NCI-H1105 treated with DMSO at 0.1 percent for 48 hours (cell line): ENCODE measurements around the gene ATXN2.
"Not testable (repeated sequence)": the region's sequence is repeated elsewhere in the genome, so short reads cannot be mapped to it uniquely, and the experiment has no call there.

Experiments used
- DNase-seq: peaks from one replicate; lab custom pipeline; 2025; lab: John Stamatoyannopoulos, UW

Gene ATXN2

GRCh38 chr12:111570084-111570961 lies 28.8 kb downstream of the ATXN2 start:
- no peak for DNase-seq

- no peak for DNase-seq
Observed at GRCh38 chr12:111569363-111570083, 29.6 kb downstream of the ATXN2 start.

GRCh38 chr12:111560844-111561243 lies 38.3 kb downstream of the ATXN2 start:
- not testable (repeated sequence) for DNase-seq

GRCh38 chr12:111558107-111558376 lies 41.1 kb downstream of the ATXN2 start:
- DNase-seq = no peak

- no peak for DNase-seq
Observed at GRCh38 chr12:111557271-111558106, 41.6 kb downstream of the ATXN2 start.

- no peak for DNase-seq
Observed at GRCh38 chr12:111556676-111557075, 42.4 kb downstream of the ATXN2 start.

GRCh38 chr12:111555313-111555712 lies 43.8 kb downstream of the ATXN2 start:
- not testable (repeated sequence) for DNase-seq

- no peak for DNase-seq
Observed at GRCh38 chr12:111546758-111547383, 52.2 kb downstream of the ATXN2 start.

GRCh38 chr12:111546171-111546570 lies 52.9 kb downstream of the ATXN2 start:
- DNase-seq = no peak

GRCh38 chr12:111544032-111544431 lies 55.1 kb downstream of the ATXN2 start:
- DNase-seq = no peak

- DNase-seq = no peak
Observed at GRCh38 chr12:111532751-111533150, 66.4 kb downstream of the ATXN2 start.

- peak; percentile 43 for DNase-seq
Observed at GRCh38 chr12:111529424-111530368, 69.4 kb downstream of the ATXN2 start.

GRCh38 chr12:111523587-111524167 lies 75.4 kb downstream of the ATXN2 start:
- DNase-seq = no peak

- DNase-seq = no peak
Observed at GRCh38 chr12:111521801-111522200, 77.3 kb downstream of the ATXN2 start.

- no peak for DNase-seq
Observed at GRCh38 chr12:111519937-111520336, 79.2 kb downstream of the ATXN2 start.

- DNase-seq = no peak
Observed at GRCh38 chr12:111519083-111519482, 80.0 kb downstream of the ATXN2 start.

- DNase-seq = not testable (repeated sequence)
Observed at GRCh38 chr12:111507719-111508118, 91.4 kb downstream of the ATXN2 start.

- not testable (repeated sequence) for DNase-seq
Observed at GRCh38 chr12:111507258-111507657, 91.9 kb downstream of the ATXN2 start.

GRCh38 chr12:111506260-111506659 lies 92.9 kb downstream of the ATXN2 start:
- no peak for DNase-seq

- no peak for DNase-seq
Observed at GRCh38 chr12:111505601-111506036, 93.5 kb downstream of the ATXN2 start.
